HepG2 (cell line): Measurements from ENCODE around the gene METTL22.

Experiments
- CREM ChIP-seq, 2 experiments: sonication (generic) in 1 of 2; formaldehyde crosslinking in 1 of 2; IDR thresholded peaks; 2 replicates each; pipeline versions ENCODE4 v1.4.0 to v1.6.1; 2016 to 2020; ENCODE audit warnings: antibody characterized with exemption in 1 of 2, mild to moderate bottlenecking in 1 of 2, missing genetic modification reagents in 1 of 2
- E2F1 ChIP-seq: sonication (generic); formaldehyde crosslinking; IDR thresholded peaks from 2 replicates; pipeline ENCODE4 v1.5.0; 2020; ENCODE audit warnings: missing genetic modification reagents
- KLF12 ChIP-seq: sonication (generic); formaldehyde crosslinking; IDR thresholded peaks from 2 replicates; pipeline ENCODE4 v1.4.0; 2020; ENCODE audit warnings: missing genetic modification reagents, borderline replicate concordance
- PHF20 ChIP-seq: sonication (generic); formaldehyde crosslinking; IDR thresholded peaks from 2 replicates; pipeline ENCODE4 v1.5.0; 2020; ENCODE audit warnings: mild to moderate bottlenecking, missing genetic modification reagents
- PTBP1 ChIP-seq: fragments of 200-400 bp; formaldehyde crosslinking; IDR thresholded peaks from 2 replicates; pipeline ENCODE4 v1.6.1; 2018; ENCODE audit warnings: low read length, low read depth; ENCODE audit not compliant: poor library complexity, severe bottlenecking
- SP2 ChIP-seq: sonication (generic); formaldehyde crosslinking; IDR thresholded peaks from 2 replicates; pipeline ENCODE4 v1.5.1; 2020; ENCODE audit warnings: mild to moderate bottlenecking, missing genetic modification reagents
- SRY ChIP-seq: sonication (generic); formaldehyde crosslinking; IDR thresholded peaks from 2 replicates; pipeline ENCODE4 v1.8.0; 2022; ENCODE audit warnings: mild to moderate bottlenecking, missing genetic modification reagents
- TBP ChIP-seq: sonication (generic); formaldehyde crosslinking; IDR thresholded peaks from 2 replicates; pipeline ENCODE4 v1.5.0; 2020; ENCODE audit warnings: missing genetic modification reagents
- TFAP4 ChIP-seq: sonication (generic); IDR thresholded peaks from 2 replicates; pipeline ENCODE4 v1.6.1; 2016; ENCODE audit warnings: low read depth, borderline replicate concordance
- TGIF2 ChIP-seq: IDR thresholded peaks from 2 replicates; pipeline ENCODE4 v1.6.1; 2016; ENCODE audit warnings: control low read depth, missing compliant biosample characterization
- ZBTB20 ChIP-seq: sonication (generic); formaldehyde crosslinking; IDR thresholded peaks from 2 replicates; pipeline ENCODE4 v1.8.1; 2023; ENCODE audit warnings: missing genetic modification reagents, low read depth, mild to moderate bottlenecking, borderline replicate concordance
- ZNF451 ChIP-seq: sonication (generic); formaldehyde crosslinking; IDR thresholded peaks from 2 replicates; pipeline ENCODE4 v1.5.0; 2020; ENCODE audit warnings: mild to moderate bottlenecking, missing genetic modification reagents
- TF ChIP-seq, protein P1 (sequence below): IDR thresholded peaks from 2 replicates; pipeline ENCODE4 v1.6.1; 2012; ENCODE audit warnings: inconsistent platforms
- TF ChIP-seq, protein P2 (sequence below): IDR thresholded peaks from 2 replicates; pipeline ENCODE4 v1.6.1; 2016; ENCODE audit warnings: low read depth, borderline replicate concordance

DNA sequence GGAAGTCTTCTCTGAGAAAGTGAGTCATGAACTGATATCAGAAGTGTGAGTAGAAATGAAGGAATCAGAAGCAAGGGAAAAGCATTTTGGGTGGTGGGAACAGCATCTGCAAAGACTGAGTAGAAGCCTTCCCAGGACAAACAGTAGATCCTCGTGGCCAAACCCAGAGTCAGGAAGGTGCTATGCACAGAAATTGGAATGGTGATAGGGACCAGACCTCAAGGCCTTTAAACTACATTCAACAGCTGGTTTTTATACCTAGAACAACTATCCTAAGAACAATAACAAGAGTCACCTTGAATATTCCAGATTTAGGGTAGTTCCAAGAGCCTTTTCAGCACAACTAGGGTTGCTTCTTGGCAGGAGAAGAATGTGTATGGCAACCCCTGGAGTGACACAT, 68.2 kb downstream of the METTL22 start:
- TF ChIP-seq, protein P1, sequence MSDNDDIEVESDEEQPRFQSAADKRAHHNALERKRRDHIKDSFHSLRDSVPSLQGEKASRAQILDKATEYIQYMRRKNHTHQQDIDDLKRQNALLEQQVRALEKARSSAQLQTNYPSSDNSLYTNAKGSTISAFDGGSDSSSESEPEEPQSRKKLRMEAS = no peak
- no peak for TF ChIP-seq PTBP1
- no peak for TF ChIP-seq E2F1 (CRISPR knock-in tag)
- TF ChIP-seq TGIF2 (CRISPR knock-in tag) = no peak
- TF ChIP-seq ZNF451 (CRISPR knock-in tag) = no peak
- no peak for TF ChIP-seq TBP
- no peak for TF ChIP-seq CREM (IDR thresholded peaks at IDR 0.05)
- TF ChIP-seq CREM (CRISPR knock-in tag; IDR thresholded peaks at IDR 0.05) = no peak
- TF ChIP-seq SP2 (CRISPR knock-in tag) = no peak
- TF ChIP-seq SRY (CRISPR knock-in tag) = no peak
- no peak for TF ChIP-seq KLF12 (CRISPR knock-in tag)
- no peak for TF ChIP-seq PHF20 (CRISPR knock-in tag)
- TF ChIP-seq TFAP4 = no peak
- TF ChIP-seq ZBTB20 (CRISPR knock-in tag) = no peak
- TF ChIP-seq, protein P2, sequence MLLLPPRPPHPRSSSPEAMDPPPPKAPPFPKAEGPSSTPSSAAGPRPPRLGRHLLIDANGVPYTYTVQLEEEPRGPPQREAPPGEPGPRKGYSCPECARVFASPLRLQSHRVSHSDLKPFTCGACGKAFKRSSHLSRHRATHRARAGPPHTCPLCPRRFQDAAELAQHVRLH = no peak
